Rectal smooth muscle tissue (tissue), 1 donor: ENCODE results near the gene PCGF5.
"Not testable (repeated sequence)": the region's sequence is repeated elsewhere in the genome, so short reads cannot be mapped to it uniquely, and the experiment has no call there.

Source experiments
- H3K27ac ChIP-seq: one replicate; pipeline ENCODE4 v1.7.0; 2013; ENCODE audit warnings: low read depth, low read length, inconsistent platforms
- H3K27me3 ChIP-seq: one replicate; pipeline ENCODE4 v1.7.0; 2013; ENCODE audit warnings: low read length; ENCODE audit not compliant: control insufficient read depth, insufficient read depth
- H3K36me3 ChIP-seq: one replicate; pipeline ENCODE4 v1.7.0; 2013; ENCODE audit warnings: low read length; ENCODE audit not compliant: control insufficient read depth, insufficient read depth
- H3K4me1 ChIP-seq: one replicate; pipeline ENCODE4 v1.7.0; 2013; ENCODE audit warnings: low read length; ENCODE audit not compliant: control insufficient read depth, insufficient read depth
- H3K4me3 ChIP-seq: one replicate; pipeline ENCODE4 v1.7.0; 2013; ENCODE audit warnings: low read length
- H3K9ac ChIP-seq: one replicate; pipeline ENCODE4 v1.7.0; 2013; ENCODE audit warnings: low read length

PCGF5 gene

GRCh38 chr10:91251430-91252056 is 31.1 kb downstream of the PCGF5 start:
- Histone ChIP-seq H3K27ac (no peak overlapping the region), H3K4me1 (no peaks in the 10 kb centered on the region), H3K36me3 (peaks cover 9% of the 10 kb centered on the region), H3K9ac (no peak overlapping the region), H3K4me3 (no peak overlapping the region), H3K27me3 (no peaks in the 10 kb centered on the region)

- Histone ChIP-seq H3K9ac (no peak overlapping the region), H3K27me3 (no peaks in the 10 kb centered on the region), H3K27ac (no peak overlapping the region), H3K4me1 (no peaks in the 10 kb centered on the region), H3K36me3 (peaks cover 9% of the 10 kb centered on the region), H3K4me3 (no peak overlapping the region)
These were observed 32.8 kb downstream of the PCGF5 start for GRCh38 chr10:91253300-91253699.

GRCh38 chr10:91257310-91257709 is 36.8 kb downstream of the PCGF5 start:
- Histone ChIP-seq H3K27ac (no peak overlapping the region), H3K36me3 (peaks cover 13% of the 10 kb centered on the region), H3K4me1 (no peaks in the 10 kb centered on the region), H3K9ac (no peak overlapping the region), H3K27me3 (no peaks in the 10 kb centered on the region), H3K4me3 (no peak overlapping the region)

GRCh38 chr10:91260417-91260816 is 40.0 kb downstream of the PCGF5 start:
- H3K27ac ChIP-seq, H3K36me3 ChIP-seq, H3K4me1 ChIP-seq, H3K9ac ChIP-seq, H3K27me3 ChIP-seq, H3K4me3 ChIP-seq: not testable (repeated sequence)

- H3K9ac ChIP-seq = no peak overlapping the region
- H3K27ac ChIP-seq = no peak overlapping the region
- no peaks in the 10 kb centered on the region for H3K4me1 ChIP-seq
- H3K4me3 ChIP-seq = no peak overlapping the region
- no peaks in the 10 kb centered on the region for H3K27me3 ChIP-seq
- H3K36me3 ChIP-seq = no peaks in the 10 kb centered on the region
These were observed 51.4 kb downstream of the PCGF5 start for GRCh38 chr10:91271886-91272285.

GRCh38 chr10:91284486-91285090 is 64.1 kb downstream of the PCGF5 start:
- H3K27ac ChIP-seq = peak overlapping the region; percentile 18

GRCh38 chr10:91286572-91286971 is 66.1 kb downstream of the PCGF5 start:
- Histone ChIP-seq H3K4me1 (no peaks in the 10 kb centered on the region), H3K9ac (no peak overlapping the region), H3K27me3 (no peaks in the 10 kb centered on the region), H3K36me3 (no peaks in the 10 kb centered on the region), H3K4me3 (no peak overlapping the region), H3K27ac (no peak overlapping the region)

More at GRCh38 chr10:91284486-91285090, 64.1 kb downstream of the PCGF5 start:
- no peak overlapping the region for H3K4me3 ChIP-seq
- no peak overlapping the region for H3K9ac ChIP-seq
- no peaks in the 10 kb centered on the region for H3K27me3 ChIP-seq
- no peaks in the 10 kb centered on the region for H3K4me1 ChIP-seq
- H3K36me3 ChIP-seq = no peaks in the 10 kb centered on the region

GRCh38 chr10:91287276-91287675 is 66.8 kb downstream of the PCGF5 start:
- H3K27ac ChIP-seq = no peak overlapping the region

GRCh38 chr10:91287912-91288311 is 67.4 kb downstream of the PCGF5 start:
- Histone ChIP-seq H3K4me3 (no peak overlapping the region), H3K4me1 (no peaks in the 10 kb centered on the region), H3K36me3 (no peaks in the 10 kb centered on the region), H3K27ac (no peak overlapping the region), H3K27me3 (no peaks in the 10 kb centered on the region), H3K9ac (no peak overlapping the region)

More at GRCh38 chr10:91287276-91287675, 66.8 kb downstream of the PCGF5 start:
- Histone ChIP-seq H3K36me3 (no peaks in the 10 kb centered on the region), H3K27me3 (no peaks in the 10 kb centered on the region), H3K4me1 (no peaks in the 10 kb centered on the region), H3K9ac (no peak overlapping the region), H3K4me3 (no peak overlapping the region)

GRCh38 chr10:91289305-91289704 is 68.8 kb downstream of the PCGF5 start:
- Histone ChIP-seq H3K9ac (no peak overlapping the region), H3K27me3 (no peaks in the 10 kb centered on the region)

GRCh38 chr10:91290607-91291006 is 70.1 kb downstream of the PCGF5 start:
- H3K27ac ChIP-seq = no peak overlapping the region
- H3K36me3 ChIP-seq = no peaks in the 10 kb centered on the region
- H3K4me1 ChIP-seq = no peaks in the 10 kb centered on the region
- no peaks in the 10 kb centered on the region for H3K27me3 ChIP-seq
- H3K4me3 ChIP-seq = no peak overlapping the region
- no peak overlapping the region for H3K9ac ChIP-seq

More at GRCh38 chr10:91289305-91289704, 68.8 kb downstream of the PCGF5 start:
- Histone ChIP-seq H3K27ac (no peak overlapping the region), H3K4me3 (no peak overlapping the region), H3K36me3 (no peaks in the 10 kb centered on the region), H3K4me1 (no peaks in the 10 kb centered on the region)

- Histone ChIP-seq H3K36me3 (no peaks in the 10 kb centered on the region), H3K4me1 (no peaks in the 10 kb centered on the region), H3K9ac (no peak overlapping the region), H3K4me3 (no peak overlapping the region), H3K27ac (no peak overlapping the region), H3K27me3 (no peaks in the 10 kb centered on the region)
These were observed 73.9 kb downstream of the PCGF5 start for GRCh38 chr10:91294134-91294906.
